Breast epithelium (tissue), 3 donors: ENCODE data around the gene MARCHF9.

Source experiments
- CTCF ChIP-seq, 3 donors: fragments of 450-650 bp; IDR thresholded peaks; one replicate each; pipeline ENCODE4 v1.5.1; 2016 to 2017; ENCODE audit warnings: antibody characterized with exemption in 3 of 3, mild to moderate bottlenecking in 3 of 3, moderate library complexity in 3 of 3
- POLR2AphosphoS5 ChIP-seq, 3 donors: sonication (generic); formaldehyde crosslinking; IDR thresholded peaks; one replicate each; pipeline ENCODE4 v1.6.1; 2017; ENCODE audit warnings: antibody characterized with exemption in 3 of 3

GRCh38 chr12:57744777-57745484, 10.0 kb upstream of the MARCHF9 start, which contains the start of gene TSPAN31:
- TF ChIP-seq POLR2AphosphoS5 (IDR thresholded peaks at IDR 0.05) (peak; percentile 42 to 77 (median 69)), CTCF (IDR thresholded peaks at IDR 0.05) (peak; percentile 13 to 32 (median 23))
